ENCODE measurements around the gene PDLIM1. TPM values are rescaled to one million over a fixed set of nuclear protein-coding genes. Genes with fewer than 3 reads are reported as not detected.

Gene PDLIM1
- total and polyA plus RNA-seq, 2 of the 8 experiments (the other 6 are each of a cell fraction or from before 2014, with no cell fraction given) = 169 to 245 TPM

- TF ChIP-seq CHD7 (IDR thresholded peaks at IDR 0.05; ENCODE audit: insufficient replicate concordance, low read length) (no peak), RAD21 (IDR thresholded peaks at IDR 0.05 in 1 of 2, conservative IDR thresholded peaks at IDR 0.05 in 1 of 2; ENCODE audit: low read depth in 2 of 2, low read length in 2 of 2) (no peak), KDM4A (IDR thresholded peaks at IDR 0.05; ENCODE audit: low read depth, low read length, severe bottlenecking) (no peak), SIN3A (conservative IDR thresholded peaks at IDR 0.05 in 1 of 2, IDR thresholded peaks at IDR 0.05 in 1 of 2; ENCODE audit: low read depth in 1 of 2, low read length in 2 of 2) (no peak), CBX8 (IDR thresholded peaks at IDR 0.05; ENCODE audit: borderline replicate concordance, low read depth, low read length) (no peak), NRF1 (IDR thresholded peaks at IDR 0.05; ENCODE audit: low read depth, low read length) (no peak), USF2 (IDR thresholded peaks at IDR 0.05; ENCODE audit: low read length) (no peak), SP1 (IDR thresholded peaks at IDR 0.05; ENCODE audit: low read depth, low read length) (no peak)
Observed at GRCh38 chr10:95314192-95314918, 23.6 kb upstream of the PDLIM1 start (continued).

All from H1 (cell line).